SK-N-SH treated with all-trans-retinoic acid at 6 μM for 48 hours (cell line): ENCODE results near the gene SEC14L1.

Experiments
- ATAC-seq: fragments of 200-7000 bp; cut with Tn5 transposase; 3 replicates; pipeline ENCODE4 v1.9.1; 2020; ENCODE audit warnings: mild to moderate bottlenecking, moderate library complexity
- ARNTL ChIP-seq: fragments of 450-650 bp; formaldehyde crosslinking; IDR thresholded peaks from 2 replicates; pipeline ENCODE4 v1.5.0; 2020; ENCODE audit warnings: low read depth, mild to moderate bottlenecking, moderate library complexity, borderline replicate concordance
- BACH2 ChIP-seq: fragments of 250-450 bp; sonication (Bioruptor Pico); IDR thresholded peaks from 2 replicates; pipeline ENCODE4 v1.9.0; 2021; ENCODE audit warnings: mild to moderate bottlenecking, borderline replicate concordance
- CSRNP3 ChIP-seq: fragments of 250-450 bp; sonication (Bioruptor Pico); IDR thresholded peaks from 2 replicates; pipeline ENCODE4 v1.5.1; 2021; ENCODE audit warnings: mild to moderate bottlenecking, moderate library complexity
- ESRRG ChIP-seq: fragments of 250-450 bp; sonication (Bioruptor Pico); IDR thresholded peaks from 2 replicates; pipeline ENCODE4 v1.6.1; 2021; ENCODE audit warnings: mild to moderate bottlenecking
- ISL1 ChIP-seq: fragments of 250-450 bp; sonication (Bioruptor Pico); IDR thresholded peaks from 2 replicates; pipeline ENCODE4 v2.1.2; 2022; ENCODE audit warnings: mild to moderate bottlenecking, moderate library complexity
- OSR1 ChIP-seq: fragments of 250-450 bp; sonication (Bioruptor Pico); IDR thresholded peaks from 2 replicates; pipeline ENCODE4 v1.8.0; 2022; ENCODE audit warnings: moderate library complexity, mild to moderate bottlenecking, inconsistent platforms
- POU6F1 ChIP-seq: fragments of 250-450 bp; sonication (Bioruptor Pico); IDR thresholded peaks from 2 replicates; pipeline ENCODE4 v1.8.0; 2021; ENCODE audit warnings: low read depth, mild to moderate bottlenecking, moderate library complexity, borderline replicate concordance
- PPARA ChIP-seq: fragments of 250-450 bp; sonication (Bioruptor Pico); IDR thresholded peaks from 2 replicates; pipeline ENCODE4 v1.5.0; 2020; ENCODE audit warnings: mild to moderate bottlenecking, borderline replicate concordance
- RARB ChIP-seq: fragments of 250-450 bp; sonication (Bioruptor Pico); IDR thresholded peaks from 2 replicates; pipeline ENCODE4 v1.8.0; 2021; ENCODE audit warnings: mild to moderate bottlenecking, moderate library complexity
- SNAI2 ChIP-seq: fragments of 250-450 bp; sonication (Bioruptor Pico); IDR thresholded peaks from 2 replicates; pipeline ENCODE4 v1.5.0; 2020; ENCODE audit warnings: mild to moderate bottlenecking, moderate library complexity
- TCF4 ChIP-seq: fragments of 250-450 bp; sonication (Bioruptor Pico); IDR thresholded peaks from 2 replicates; pipeline ENCODE4 v1.8.0; 2021; ENCODE audit warnings: mild to moderate bottlenecking, moderate library complexity, borderline replicate concordance
- TOX ChIP-seq: fragments of 250-450 bp; sonication (Bioruptor Pico); IDR thresholded peaks from 2 replicates; pipeline ENCODE4 v1.8.0; 2021; ENCODE audit warnings: mild to moderate bottlenecking, moderate library complexity, borderline replicate concordance
- ZC3H10 ChIP-seq: fragments of 250-450 bp; sonication (Bioruptor Pico); IDR thresholded peaks from 2 replicates; pipeline ENCODE4 v1.5.1; 2021; ENCODE audit warnings: mild to moderate bottlenecking, moderate library complexity
- ZFP3 ChIP-seq: fragments of 250-450 bp; sonication (Bioruptor Pico); IDR thresholded peaks from 2 replicates; pipeline ENCODE4 v1.5.0; 2020; ENCODE audit warnings: mild to moderate bottlenecking, moderate library complexity
- ZNF565 ChIP-seq: fragments of 450-650 bp; formaldehyde crosslinking; conservative IDR thresholded peaks from 2 replicates; pipeline ENCODE4 v1.5.0; 2020; ENCODE audit warnings: low read depth, mild to moderate bottlenecking, moderate library complexity
- ZNF8 ChIP-seq: fragments of 450-650 bp; formaldehyde crosslinking; IDR thresholded peaks from 2 replicates; pipeline ENCODE4 v1.5.0; 2020; ENCODE audit warnings: mild to moderate bottlenecking, moderate library complexity
- TF ChIP-seq, protein P1 (sequence below): fragments of 250-450 bp; sonication (Bioruptor Pico); IDR thresholded peaks from 2 replicates; pipeline ENCODE4 v1.5.1; 2020; ENCODE audit warnings: low read depth, mild to moderate bottlenecking, moderate library complexity
- TF ChIP-seq, protein P2 (sequence below): fragments of 250-450 bp; sonication (Bioruptor Pico); IDR thresholded peaks from 2 replicates; pipeline ENCODE4 v1.5.0; 2020; ENCODE audit warnings: mild to moderate bottlenecking, moderate library complexity
- TF ChIP-seq, protein P3 (sequence below): fragments of 250-450 bp; sonication (Bioruptor Pico); IDR thresholded peaks from 2 replicates; pipeline ENCODE4 v1.8.0; 2020; ENCODE audit warnings: mild to moderate bottlenecking, moderate library complexity, borderline replicate concordance

SEC14L1 gene

DNA sequence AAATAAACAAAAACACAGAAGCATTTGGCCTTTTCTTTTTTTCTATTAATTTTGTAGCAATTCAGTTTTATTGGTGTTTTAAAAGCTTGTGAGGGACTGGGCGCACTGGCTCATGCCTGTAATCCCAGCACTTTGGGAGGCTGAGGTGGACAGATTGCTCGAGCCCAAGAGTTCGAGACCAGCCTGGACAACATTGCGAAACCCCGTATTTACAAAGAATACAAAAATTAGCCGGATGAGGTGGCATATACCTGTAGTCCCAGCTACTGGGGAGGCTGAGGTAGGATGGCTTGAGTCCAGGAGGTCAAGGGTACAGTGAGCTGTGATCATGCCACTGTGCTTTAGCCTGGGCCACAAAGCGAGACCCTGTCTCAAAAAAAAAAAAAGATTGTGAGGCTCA is 53.4 kb downstream of the SEC14L1 start:
- TF ChIP-seq OSR1 (CRISPR knock-in tag): no peak
- no peak for TF ChIP-seq ESRRG
- TF ChIP-seq TCF4: no peak
- TF ChIP-seq SNAI2 (CRISPR knock-in tag): no peak
- TF ChIP-seq ZNF8 (CRISPR knock-in tag): no peak
- TF ChIP-seq, protein P1, sequence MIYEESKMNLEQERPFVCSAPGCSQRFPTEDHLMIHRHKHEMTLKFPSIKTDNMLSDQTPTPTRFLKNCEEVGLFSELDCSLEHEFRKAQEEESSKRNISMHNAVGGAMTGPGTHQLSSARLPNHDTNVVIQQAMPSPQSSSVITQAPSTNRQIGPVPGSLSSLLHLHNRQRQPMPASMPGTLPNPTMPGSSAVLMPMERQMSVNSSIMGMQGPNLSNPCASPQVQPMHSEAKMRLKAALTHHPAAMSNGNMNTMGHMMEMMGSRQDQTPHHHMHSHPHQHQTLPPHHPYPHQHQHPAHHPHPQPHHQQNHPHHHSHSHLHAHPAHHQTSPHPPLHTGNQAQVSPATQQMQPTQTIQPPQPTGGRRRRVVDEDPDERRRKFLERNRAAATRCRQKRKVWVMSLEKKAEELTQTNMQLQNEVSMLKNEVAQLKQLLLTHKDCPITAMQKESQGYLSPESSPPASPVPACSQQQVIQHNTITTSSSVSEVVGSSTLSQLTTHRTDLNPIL (CRISPR knock-in tag): no peak
- no peak for TF ChIP-seq ZFP3 (CRISPR knock-in tag)
- TF ChIP-seq, protein P2, sequence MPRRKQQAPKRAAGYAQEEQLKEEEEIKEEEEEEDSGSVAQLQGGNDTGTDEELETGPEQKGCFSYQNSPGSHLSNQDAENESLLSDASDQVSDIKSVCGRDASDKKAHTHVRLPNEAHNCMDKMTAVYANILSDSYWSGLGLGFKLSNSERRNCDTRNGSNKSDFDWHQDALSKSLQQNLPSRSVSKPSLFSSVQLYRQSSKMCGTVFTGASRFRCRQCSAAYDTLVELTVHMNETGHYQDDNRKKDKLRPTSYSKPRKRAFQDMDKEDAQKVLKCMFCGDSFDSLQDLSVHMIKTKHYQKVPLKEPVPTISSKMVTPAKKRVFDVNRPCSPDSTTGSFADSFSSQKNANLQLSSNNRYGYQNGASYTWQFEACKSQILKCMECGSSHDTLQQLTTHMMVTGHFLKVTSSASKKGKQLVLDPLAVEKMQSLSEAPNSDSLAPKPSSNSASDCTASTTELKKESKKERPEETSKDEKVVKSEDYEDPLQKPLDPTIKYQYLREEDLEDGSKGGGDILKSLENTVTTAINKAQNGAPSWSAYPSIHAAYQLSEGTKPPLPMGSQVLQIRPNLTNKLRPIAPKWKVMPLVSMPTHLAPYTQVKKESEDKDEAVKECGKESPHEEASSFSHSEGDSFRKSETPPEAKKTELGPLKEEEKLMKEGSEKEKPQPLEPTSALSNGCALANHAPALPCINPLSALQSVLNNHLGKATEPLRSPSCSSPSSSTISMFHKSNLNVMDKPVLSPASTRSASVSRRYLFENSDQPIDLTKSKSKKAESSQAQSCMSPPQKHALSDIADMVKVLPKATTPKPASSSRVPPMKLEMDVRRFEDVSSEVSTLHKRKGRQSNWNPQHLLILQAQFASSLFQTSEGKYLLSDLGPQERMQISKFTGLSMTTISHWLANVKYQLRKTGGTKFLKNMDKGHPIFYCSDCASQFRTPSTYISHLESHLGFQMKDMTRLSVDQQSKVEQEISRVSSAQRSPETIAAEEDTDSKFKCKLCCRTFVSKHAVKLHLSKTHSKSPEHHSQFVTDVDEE (CRISPR knock-in tag): no peak
- TF ChIP-seq RARB: no peak
- no peak for TF ChIP-seq ISL1 (CRISPR knock-in tag)
- TF ChIP-seq, protein P3, sequence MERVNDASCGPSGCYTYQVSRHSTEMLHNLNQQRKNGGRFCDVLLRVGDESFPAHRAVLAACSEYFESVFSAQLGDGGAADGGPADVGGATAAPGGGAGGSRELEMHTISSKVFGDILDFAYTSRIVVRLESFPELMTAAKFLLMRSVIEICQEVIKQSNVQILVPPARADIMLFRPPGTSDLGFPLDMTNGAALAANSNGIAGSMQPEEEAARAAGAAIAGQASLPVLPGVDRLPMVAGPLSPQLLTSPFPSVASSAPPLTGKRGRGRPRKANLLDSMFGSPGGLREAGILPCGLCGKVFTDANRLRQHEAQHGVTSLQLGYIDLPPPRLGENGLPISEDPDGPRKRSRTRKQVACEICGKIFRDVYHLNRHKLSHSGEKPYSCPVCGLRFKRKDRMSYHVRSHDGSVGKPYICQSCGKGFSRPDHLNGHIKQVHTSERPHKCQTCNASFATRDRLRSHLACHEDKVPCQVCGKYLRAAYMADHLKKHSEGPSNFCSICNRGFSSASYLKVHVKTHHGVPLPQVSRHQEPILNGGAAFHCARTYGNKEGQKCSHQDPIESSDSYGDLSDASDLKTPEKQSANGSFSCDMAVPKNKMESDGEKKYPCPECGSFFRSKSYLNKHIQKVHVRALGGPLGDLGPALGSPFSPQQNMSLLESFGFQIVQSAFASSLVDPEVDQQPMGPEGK: no peak
- TF ChIP-seq ZC3H10 (CRISPR knock-in tag): no peak
- no peak for ATAC-seq

GRCh38 chr17:77196251-77196650 is 55.5 kb downstream of the SEC14L1 start:
- TF ChIP-seq CSRNP3 (CRISPR knock-in tag) (no peak), RARB (no peak), TOX (CRISPR knock-in tag) (no peak), POU6F1 (CRISPR knock-in tag) (no peak), ARNTL (CRISPR knock-in tag) (no peak), BACH2 (CRISPR knock-in tag) (no peak), PPARA (CRISPR knock-in tag) (no peak), ISL1 (CRISPR knock-in tag) (no peak), ZNF8 (CRISPR knock-in tag) (no peak), ZNF565 (no peak), TCF4 (no peak), ZFP3 (CRISPR knock-in tag) (no peak)
- TF ChIP-seq, protein P2 (CRISPR knock-in tag): no peak
- no peak for ATAC-seq
